Measurements from ENCODE around the gene CARD8. TPM values are rescaled to one million over a fixed set of nuclear protein-coding genes. Genes with fewer than 3 reads are reported as not detected.

CARD8 gene, protein sequence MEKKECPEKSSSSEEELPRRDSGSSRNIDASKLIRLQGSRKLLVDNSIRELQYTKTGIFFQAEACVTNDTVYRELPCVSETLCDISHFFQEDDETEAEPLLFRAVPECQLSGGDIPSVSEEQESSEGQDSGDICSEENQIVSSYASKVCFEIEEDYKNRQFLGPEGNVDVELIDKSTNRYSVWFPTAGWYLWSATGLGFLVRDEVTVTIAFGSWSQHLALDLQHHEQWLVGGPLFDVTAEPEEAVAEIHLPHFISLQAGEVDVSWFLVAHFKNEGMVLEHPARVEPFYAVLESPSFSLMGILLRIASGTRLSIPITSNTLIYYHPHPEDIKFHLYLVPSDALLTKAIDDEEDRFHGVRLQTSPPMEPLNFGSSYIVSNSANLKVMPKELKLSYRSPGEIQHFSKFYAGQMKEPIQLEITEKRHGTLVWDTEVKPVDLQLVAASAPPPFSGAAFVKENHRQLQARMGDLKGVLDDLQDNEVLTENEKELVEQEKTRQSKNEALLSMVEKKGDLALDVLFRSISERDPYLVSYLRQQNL
- 30.7 TPM for total RNA-seq

DNA sequence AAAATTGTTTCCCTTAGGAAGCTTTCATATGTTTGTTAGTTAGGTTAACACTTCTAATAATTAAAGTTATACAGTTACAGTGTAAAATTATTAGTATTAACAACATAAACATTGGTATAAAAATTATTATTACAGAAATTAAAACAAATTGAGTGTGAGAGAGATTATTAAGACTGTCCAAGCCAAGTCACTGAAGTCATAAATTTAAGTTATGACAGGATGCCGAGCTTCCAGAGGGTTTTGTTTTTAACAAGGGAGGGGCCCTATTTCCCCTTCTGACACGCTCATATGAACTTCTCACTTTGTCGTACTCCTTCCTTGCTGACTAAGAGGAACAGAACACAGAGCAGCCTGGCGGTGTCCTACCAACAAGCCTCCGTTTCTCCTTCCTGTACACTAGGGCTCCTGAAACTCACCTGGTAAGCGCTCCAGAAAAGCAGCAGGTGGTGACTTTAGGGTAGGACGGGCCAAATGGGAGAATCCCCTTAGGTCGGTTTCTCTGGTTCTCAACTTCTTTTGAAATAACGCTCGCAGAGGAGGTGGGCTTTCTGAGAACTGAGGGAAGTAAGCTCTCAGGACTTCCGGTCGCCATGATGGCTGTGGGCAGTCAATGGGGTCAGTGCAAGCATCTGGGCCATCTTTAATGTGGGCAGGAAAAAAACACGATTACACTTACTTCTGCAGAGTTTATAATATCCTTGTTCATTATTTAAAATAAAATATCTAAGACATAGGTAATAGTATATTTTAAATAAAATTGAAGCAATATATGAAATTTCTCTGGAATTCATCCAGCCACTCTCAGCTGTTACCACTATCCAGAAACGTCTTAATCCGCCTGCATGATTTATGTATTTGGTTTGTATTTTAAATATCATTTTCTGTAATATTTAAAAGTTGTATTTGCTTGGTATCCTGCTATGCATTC lies at the start of gene CARD8:
Gene CARD8, minus strand, starts transcription at position 537 of the 928 bp plus-strand sequence. CDS start 14,892 bp downstream, outside the sequence.

DNA sequence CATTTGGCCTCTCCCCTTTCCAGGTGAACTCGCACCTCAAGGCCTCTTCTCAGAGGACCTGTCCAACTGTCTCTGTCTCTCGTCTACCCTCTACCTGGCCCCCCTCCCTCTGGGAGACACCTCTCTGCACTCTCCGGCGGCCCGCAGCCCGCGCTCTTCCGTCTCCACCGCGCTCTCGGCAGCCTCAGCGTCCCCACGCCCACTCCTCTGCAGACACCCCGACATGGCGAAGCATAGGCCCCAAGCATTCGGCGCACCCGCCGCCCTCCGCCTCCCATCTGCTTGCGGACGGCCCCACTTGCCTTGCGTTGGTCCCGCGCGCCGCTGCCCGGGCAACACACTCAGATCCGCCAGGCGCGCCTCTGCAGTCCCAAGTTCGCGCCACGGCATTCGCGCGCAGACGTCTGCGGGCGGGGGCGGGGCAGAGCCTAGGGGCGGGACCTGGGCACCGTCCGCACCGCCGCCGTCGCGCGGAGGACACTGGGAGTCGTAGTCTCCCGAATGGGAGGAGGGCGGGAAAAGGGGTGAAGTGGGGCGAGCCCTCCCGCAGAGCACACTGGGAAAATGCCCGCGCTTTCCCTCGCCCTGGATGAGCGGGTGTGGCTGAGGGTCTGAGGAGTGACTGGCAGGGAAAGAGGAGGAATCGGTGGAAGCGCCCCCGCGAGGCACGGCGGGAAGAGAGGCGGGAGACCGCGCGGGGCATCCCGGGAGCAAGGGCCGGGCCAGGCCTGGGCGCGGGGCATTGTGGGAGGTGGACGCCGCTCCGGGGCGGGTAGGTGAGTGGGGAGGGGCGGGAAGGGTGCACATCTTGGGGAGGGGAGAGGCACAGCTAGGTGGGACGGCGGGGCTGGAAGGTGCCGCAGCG lies 85.5 kb downstream of the CARD8 start, which contains the start of the genes LIG1 and ZSWIM9:
Gene LIG1, minus strand, starts transcription at position 406 of the 865 bp plus-strand sequence. CDS start 4,778 bp downstream, outside the sequence.
Gene ZSWIM9, plus strand, starts transcription at position 742 of the 865 bp plus-strand sequence. CDS start 1,123 bp downstream, outside the sequence.

Other genes with a start within 250 kb of the CARD8 start
- not detected for gene CABP5, start 211.8 kb downstream of the CARD8 start, total RNA-seq
- gene PLA2G4C, start 145.1 kb downstream of the CARD8 start, total RNA-seq = 22.6 TPM
- 26.3 TPM for gene LIG1, start 85.6 kb downstream of the CARD8 start, total RNA-seq
- gene ZSWIM9, start 85.2 kb downstream of the CARD8 start, total RNA-seq = 3.7 TPM
- 9.0 TPM for gene ZNF114, start 14.2 kb upstream of the CARD8 start, total RNA-seq
- 4.6 TPM for gene EMP3, start 69.6 kb upstream of the CARD8 start, total RNA-seq
- 6.0 TPM for gene TMEM143, start 108.0 kb upstream of the CARD8 start, total RNA-seq
- gene SYNGR4, start 108.5 kb upstream of the CARD8 start, total RNA-seq = not detected
- 35.3 TPM for gene KDELR1, start 135.6 kb upstream of the CARD8 start, total RNA-seq
- gene GRIN2D, start 137.8 kb upstream of the CARD8 start, total RNA-seq = 15.7 TPM
- 11.8 TPM for gene GRWD1, start 190.1 kb upstream of the CARD8 start, total RNA-seq
- gene KCNJ14, start 199.7 kb upstream of the CARD8 start, total RNA-seq = 0.92 TPM
- gene CYTH2, start 213.5 kb upstream of the CARD8 start, total RNA-seq = 57.7 TPM

Measured in diencephalon (tissue), 1 donor.